GM13976 (cell line): Measurements from ENCODE around the gene PLXNA2.

Experiments
- DNase-seq: peaks from one replicate; pipeline ENCODE4 v3.0.0; 2012; ENCODE audit warnings: low spot score
- CTCF ChIP-seq: IDR thresholded peaks from 2 replicates; pipeline ENCODE4 v1.5.1; 2012; ENCODE audit warnings: borderline replicate concordance, mild to moderate bottlenecking; ENCODE audit not compliant: insufficient read depth; ENCODE audit errors: extremely low read depth, missing control alignments, control extremely low read depth
- in situ Hi-C: fragments of 300-500 bp; cut with MboI; formaldehyde crosslinking; loops from one replicate; pipeline ENCODE4 v1.12.0; 2022; ENCODE audit warnings: low sequenced_read_pairs, mixed read lengths, inconsistent platforms; ENCODE audit not compliant: unreplicated experiment

Gene PLXNA2

GRCh38 chr1:208146650-208147049 lies 97.5 kb downstream of the PLXNA2 start:
- in situ Hi-C loops = no loop called here
- DNase-seq = no peak
- TF ChIP-seq CTCF = no peak

GRCh38 chr1:208145167-208145566 lies 99.0 kb downstream of the PLXNA2 start:
- DNase-seq = no peak
- in situ Hi-C loops = no loop called here
- TF ChIP-seq CTCF = no peak

DNA sequence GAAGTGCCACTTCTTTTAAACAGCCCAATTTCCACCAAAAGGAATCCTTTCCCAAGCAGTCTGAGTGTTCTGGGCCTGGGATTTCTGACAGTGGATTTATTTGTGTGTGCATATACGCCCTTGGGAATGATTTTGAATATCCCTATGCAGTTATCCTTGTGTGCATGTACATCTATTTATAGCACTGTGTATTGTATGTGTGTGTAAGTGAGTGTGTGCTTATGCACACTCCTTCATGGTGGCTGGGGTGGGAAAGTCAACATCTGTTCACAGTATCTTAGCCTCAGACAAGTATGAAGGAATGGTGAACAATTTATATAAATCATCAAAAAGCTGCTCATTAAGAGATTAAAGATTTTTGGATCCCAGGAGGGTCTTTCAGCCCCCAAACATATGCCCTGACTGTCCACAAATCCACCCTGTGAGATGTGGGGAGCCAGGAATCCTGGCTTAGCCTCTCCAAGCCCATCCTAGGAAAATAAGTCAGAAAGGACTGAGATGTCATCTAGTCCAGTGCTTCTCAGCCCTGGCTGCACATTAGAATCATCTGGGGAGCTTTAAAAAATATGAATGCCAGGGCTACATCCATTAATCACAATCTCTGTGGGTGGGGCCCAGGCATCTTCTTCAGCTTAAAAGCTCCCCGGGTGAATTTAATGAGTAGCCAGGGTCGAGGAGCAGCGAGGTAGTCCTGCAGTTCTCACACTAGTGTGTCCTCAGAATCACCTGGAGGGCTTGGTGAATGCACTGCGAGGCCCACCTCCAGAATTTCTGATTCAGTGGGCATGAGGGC lies 101.4 kb downstream of the PLXNA2 start:
- DNase-seq = no peak
- in situ Hi-C loops = no loop called here
- no peak for TF ChIP-seq CTCF

- no peak for DNase-seq
- no peak for TF ChIP-seq CTCF
- in situ Hi-C loops = no loop called here
These were observed 102.5 kb downstream of the PLXNA2 start for GRCh38 chr1:208141610-208142192.

- in situ Hi-C loops = loop anchor here (10.0 kb wide), 1 partner anchor 105 kb away; the partner anchor contains the start of gene PLXNA2
- TF ChIP-seq CTCF = no peak
- no peak for DNase-seq
These were observed 104.6 kb downstream of the PLXNA2 start for GRCh38 chr1:208139434-208140045.

- DNase-seq = no peak
- in situ Hi-C loops = loop anchor here (10.0 kb wide), 1 partner anchor 108 kb away; the partner anchor contains the start of gene PLXNA2
- TF ChIP-seq CTCF = no peak
These were observed 107.0 kb downstream of the PLXNA2 start for GRCh38 chr1:208137193-208137592.
